Measurements from ENCODE around the gene SNX21. TPM values are rescaled to one million over a fixed set of nuclear protein-coding genes. Genes with fewer than 3 reads are reported as not detected.

SNX21 gene
- total RNA-seq, 3 donors from 2014 or later (not counting 1 experiment from before 2014, with no cell fraction given): 0.99 to 1.7 (median 1.2) TPM

- Histone ChIP-seq H3K4me3 (ENCODE audit: low read length) (peak overlapping the region; percentile 68), H3K4me1 (ENCODE audit: control insufficient read depth, insufficient read depth, low read length) (peaks cover 38% of the 10 kb centered on the region), H3K9me3 (ENCODE audit: control insufficient read depth, insufficient read depth, low read length) (no peaks in the 10 kb centered on the region), H3K27me3 (ENCODE audit: control insufficient read depth, insufficient read depth, low read length) (no peaks in the 10 kb centered on the region), H3K27ac (ENCODE audit: low read length) (no peak overlapping the region), H3K36me3 (ENCODE audit: control insufficient read depth, insufficient read depth, low read length) (peaks cover 10% of the 10 kb centered on the region)
- peak; percentile 56 to 69 for DNase-seq
- H3K27me3 Mint-ChIP-seq (ENCODE audit: low read depth in 2 of 2): no peaks in the 10 kb centered on the region
- intact Hi-C loops (cut with micrococcal nuclease): loop anchor here (1.0 to 2.0 kb wide), 3 partner anchors 20 to 73 kb away; no protein-coding TSS in a partner anchor
- H3K27ac Mint-ChIP-seq: peak overlapping the region; percentile 51 to 88
- 4% methylated on average over 79 of the region's 79 CpGs for WGBS (ENCODE audit: insufficient coverage)
- H3K36me3 Mint-ChIP-seq: no peaks in the 10 kb centered on the region
- H3K9me3 Mint-ChIP-seq: no peaks in the 10 kb centered on the region
- peak; percentile 67 for TF ChIP-seq CTCF (IDR thresholded peaks at IDR 0.05)
- H3K4me1 Mint-ChIP-seq: peaks cover 5 to 24% of the 10 kb centered on the region in 2 donors
- peak overlapping the region; percentile 93 for H3K4me3 Mint-ChIP-seq
- peak; percentile 67 to 75 (median 70) for ATAC-seq
Measured at GRCh38 chr20:45890077-45890984, 56.7 kb downstream of the SNX21 start.

GRCh38 chr20:45890985-45891983 is 57.7 kb downstream of the SNX21 start, which contains the start of the genes CTSA and NEURL2:
Gene CTSA (plus strand): TSS chr20:45891335. CDS start chr20:45891569, 234 bp downstream.
Gene NEURL2 (minus strand): TSS chr20:45891208. CDS start chr20:45890991, 217 bp downstream.
- peak within 1 kb of the TSS; percentile 32 for H3K27ac ChIP-seq (ENCODE audit: low read length)
- H3K27me3 ChIP-seq (ENCODE audit: control insufficient read depth, insufficient read depth, low read length): no peaks in the 10 kb centered on the region
- no peak for TF ChIP-seq CTCF (IDR thresholded peaks at IDR 0.05)
- ATAC-seq (peak; percentile 73 to 87 (median 86)), DNase-seq (peak; percentile 78 to 90)
- intact Hi-C loops (cut with micrococcal nuclease): loop anchor here (1.0 to 2.0 kb wide), 4 partner anchors 20 to 72 kb away; partner anchors contain the start of gene PCIF1
- peak within 1 kb of the TSS; percentile 68 for H3K4me3 ChIP-seq (ENCODE audit: low read length)
- Mint-ChIP-seq H3K27ac (peak within 1 kb of the TSS; percentile 58 to 88), H3K9me3 (no peaks in the 10 kb centered on the region), H3K27me3 (ENCODE audit: low read depth in 2 of 2) (no peaks in the 10 kb centered on the region), H3K4me1 (peaks cover 5 to 24% of the 10 kb centered on the region in 2 donors), H3K36me3 (no peaks in the 10 kb centered on the region), H3K4me3 (peak within 1 kb of the TSS; percentile 93)
- WGBS (ENCODE audit: insufficient coverage): under 1% methylated on average over 78 of the region's 78 CpGs
- peaks cover 38% of the 10 kb centered on the region for H3K4me1 ChIP-seq (ENCODE audit: control insufficient read depth, insufficient read depth, low read length)
- peaks cover 11% of the 10 kb centered on the region for H3K36me3 ChIP-seq (ENCODE audit: control insufficient read depth, insufficient read depth, low read length)
- H3K9me3 ChIP-seq (ENCODE audit: control insufficient read depth, insufficient read depth, low read length): no peaks in the 10 kb centered on the region

- 86% methylated on average over 8 of the region's 9 CpGs for WGBS (ENCODE audit: insufficient coverage)
- H3K36me3 ChIP-seq (ENCODE audit: control insufficient read depth, insufficient read depth, low read length): peaks cover 16% of the 10 kb centered on the region
- no peak overlapping the region for H3K27ac ChIP-seq (ENCODE audit: low read length)
- ATAC-seq: peak in 1 of 3 donors; percentile 31
- H3K36me3 Mint-ChIP-seq: no peaks in the 10 kb centered on the region
- peak overlapping the region; percentile 57 to 88 for H3K27ac Mint-ChIP-seq
- DNase-seq: no peak
- H3K4me1 ChIP-seq (ENCODE audit: control insufficient read depth, insufficient read depth, low read length): peaks cover 38% of the 10 kb centered on the region
- H3K9me3 ChIP-seq (ENCODE audit: control insufficient read depth, insufficient read depth, low read length): no peaks in the 10 kb centered on the region
- H3K27me3 Mint-ChIP-seq (ENCODE audit: low read depth in 2 of 2): no peaks in the 10 kb centered on the region
- intact Hi-C loops (cut with micrococcal nuclease): no loop called here
- H3K9me3 Mint-ChIP-seq: no peaks in the 10 kb centered on the region
- no peaks in the 10 kb centered on the region for H3K27me3 ChIP-seq (ENCODE audit: control insufficient read depth, insufficient read depth, low read length)
- peak overlapping the region; percentile 79 for H3K4me3 Mint-ChIP-seq
- TF ChIP-seq CTCF (IDR thresholded peaks at IDR 0.05): no peak
- peaks cover 5 to 24% of the 10 kb centered on the region in 2 donors for H3K4me1 Mint-ChIP-seq
- H3K4me3 ChIP-seq (ENCODE audit: low read length): peak overlapping the region; percentile 68
Measured at GRCh38 chr20:45892049-45892825, 58.6 kb downstream of the SNX21 start.

Data from natural killer cell (primary cell).